GM18873 (cell line): ENCODE results near the gene ARF3.

Experiments used
- ATAC-seq: cut with Tn5 transposase; IDR thresholded peaks from one replicate; pipeline ENCODE4 v1.9.1; 2021; ENCODE audit warnings: mild to moderate bottlenecking, moderate library complexity, moderate number of reproducible peaks; ENCODE audit not compliant: unreplicated experiment, low FRiP score

ARF3 gene

DNA sequence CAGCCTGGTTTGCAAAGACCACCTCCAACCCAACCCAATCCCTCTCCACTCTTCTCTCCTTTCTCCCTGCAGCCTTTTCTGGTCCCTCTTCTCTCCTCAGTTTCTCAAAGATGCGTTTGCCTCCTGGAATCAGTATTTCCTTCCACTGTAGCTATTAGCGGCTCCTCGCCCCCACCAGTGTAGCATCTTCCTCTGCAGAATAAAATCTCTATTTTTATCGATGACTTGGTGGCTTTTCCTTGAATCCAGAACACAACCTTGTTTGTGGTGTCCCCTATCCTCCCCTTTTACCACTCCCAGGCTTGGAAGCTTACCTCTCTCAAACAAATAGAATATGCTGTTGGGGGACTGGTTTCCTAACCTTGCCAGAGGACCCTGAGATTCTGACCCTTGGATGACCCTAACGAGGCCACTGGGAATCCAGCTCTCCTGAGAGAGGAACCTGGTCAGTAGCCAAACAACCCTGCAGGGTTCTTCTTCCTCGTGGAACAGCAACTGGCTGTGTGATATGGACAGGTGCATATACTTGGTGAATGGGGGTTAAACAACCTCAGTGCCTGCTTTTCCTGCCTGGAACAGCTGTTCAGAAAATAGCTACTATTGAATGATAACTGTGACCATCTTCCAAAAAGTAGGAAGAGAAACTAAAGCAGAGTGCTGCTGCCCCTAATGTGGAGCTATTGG is 25.3 kb upstream of the ARF3 start:
- ATAC-seq: no peak

DNA sequence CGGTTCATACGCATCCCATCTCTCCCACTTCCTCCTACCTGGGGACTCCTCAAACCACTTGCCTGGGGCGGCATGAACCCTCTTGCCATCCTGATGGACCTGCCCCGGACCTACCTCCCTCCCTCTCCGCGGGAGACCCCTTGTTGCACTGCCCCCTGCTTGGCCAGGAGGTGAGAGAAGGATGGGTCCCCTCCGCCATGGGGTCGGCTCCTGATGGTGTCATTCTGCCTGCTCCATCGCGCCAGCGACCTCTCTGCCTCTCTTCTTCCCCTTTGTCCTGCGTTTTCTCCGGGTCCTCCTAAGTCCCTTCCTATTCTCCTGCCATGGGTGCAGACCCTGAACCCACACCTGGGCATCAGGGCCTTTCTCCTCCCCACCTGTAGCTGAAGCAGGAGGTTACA is 24.5 kb upstream of the ARF3 start:
- ATAC-seq: no peak

DNA sequence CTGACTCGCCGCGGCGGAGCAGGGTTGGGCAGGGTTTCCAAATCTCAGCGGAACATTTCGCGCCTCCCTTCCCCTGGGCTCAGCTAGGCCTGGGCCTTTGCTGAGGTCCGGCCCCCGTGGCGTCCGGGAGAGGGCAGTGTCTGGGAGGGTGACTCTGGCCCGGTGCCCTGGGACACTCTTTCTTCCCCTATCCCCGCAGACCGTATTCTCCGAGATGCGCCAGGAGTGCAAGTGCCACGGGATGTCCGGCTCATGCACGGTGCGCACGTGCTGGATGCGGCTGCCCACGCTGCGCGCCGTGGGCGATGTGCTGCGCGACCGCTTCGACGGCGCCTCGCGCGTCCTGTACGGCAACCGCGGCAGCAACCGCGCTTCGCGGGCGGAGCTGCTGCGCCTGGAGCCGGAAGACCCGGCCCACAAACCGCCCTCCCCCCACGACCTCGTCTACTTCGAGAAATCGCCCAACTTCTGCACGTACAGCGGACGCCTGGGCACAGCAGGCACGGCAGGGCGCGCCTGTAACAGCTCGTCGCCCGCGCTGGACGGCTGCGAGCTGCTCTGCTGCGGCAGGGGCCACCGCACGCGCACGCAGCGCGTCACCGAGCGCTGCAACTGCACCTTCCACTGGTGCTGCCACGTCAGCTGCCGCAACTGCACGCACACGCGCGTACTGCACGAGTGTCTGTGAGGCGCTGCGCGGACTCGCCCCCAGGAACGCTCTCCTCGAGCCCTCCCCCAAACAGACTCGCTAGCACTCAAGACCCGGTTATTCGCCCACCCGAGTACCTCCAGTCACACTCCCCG is 23.9 kb upstream of the ARF3 start:
- ATAC-seq: no peak

DNA sequence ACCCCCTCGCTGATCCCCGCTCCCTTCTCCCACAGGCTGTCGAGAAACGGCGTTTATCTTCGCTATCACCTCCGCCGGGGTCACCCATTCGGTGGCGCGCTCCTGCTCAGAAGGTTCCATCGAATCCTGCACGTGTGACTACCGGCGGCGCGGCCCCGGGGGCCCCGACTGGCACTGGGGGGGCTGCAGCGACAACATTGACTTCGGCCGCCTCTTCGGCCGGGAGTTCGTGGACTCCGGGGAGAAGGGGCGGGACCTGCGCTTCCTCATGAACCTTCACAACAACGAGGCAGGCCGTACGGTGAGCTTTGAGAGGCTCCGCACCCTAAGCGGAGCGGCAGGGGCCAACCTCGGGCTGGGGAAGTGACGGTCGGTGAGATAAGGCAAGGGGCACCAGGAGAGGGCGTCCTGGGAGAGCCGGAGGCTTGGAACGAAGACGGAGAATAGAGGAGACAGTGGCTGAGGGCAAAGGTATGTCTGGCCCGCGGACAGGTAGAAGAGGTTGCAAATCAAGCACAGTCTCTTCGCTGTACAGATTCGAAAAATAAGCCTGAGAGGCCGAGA is 23.2 kb upstream of the ARF3 start:
- ATAC-seq: no peak

DNA sequence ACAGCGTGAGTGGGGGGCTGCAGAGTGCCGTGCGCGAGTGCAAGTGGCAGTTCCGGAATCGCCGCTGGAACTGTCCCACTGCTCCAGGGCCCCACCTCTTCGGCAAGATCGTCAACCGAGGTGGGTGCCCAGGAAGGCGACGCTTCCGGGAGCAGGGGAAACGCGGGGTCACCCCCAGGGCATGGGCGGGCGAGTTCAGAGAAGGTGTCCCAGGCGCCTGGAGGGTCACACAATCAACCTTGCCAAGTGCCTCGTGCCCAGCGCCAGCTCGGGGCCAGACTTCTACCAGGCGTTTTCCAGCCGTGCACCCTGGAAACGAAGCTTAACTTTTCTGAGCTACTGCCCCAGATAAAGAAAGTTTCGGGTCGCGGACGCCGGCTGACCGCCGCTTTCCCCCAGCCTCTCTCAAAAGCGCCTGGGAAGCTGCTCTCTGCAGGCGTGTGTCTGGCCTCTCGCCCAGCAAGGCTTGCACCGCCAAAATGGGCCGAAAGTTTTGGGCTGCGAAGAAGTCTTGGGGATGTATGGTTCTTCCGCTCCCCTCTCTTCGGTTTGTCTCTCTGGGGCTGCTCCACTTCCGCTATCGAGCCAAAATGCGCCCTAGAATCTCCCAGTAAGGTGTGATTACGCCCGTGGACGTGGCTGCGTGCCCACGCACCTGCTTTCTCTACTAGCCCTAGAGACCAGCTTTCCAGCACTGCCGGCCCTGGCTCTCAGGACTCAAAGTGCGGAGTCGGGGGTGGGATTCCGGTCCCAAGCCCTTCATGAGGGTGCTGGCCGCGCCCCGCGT is 22.5 kb upstream of the ARF3 start:
- no peak for ATAC-seq

DNA sequence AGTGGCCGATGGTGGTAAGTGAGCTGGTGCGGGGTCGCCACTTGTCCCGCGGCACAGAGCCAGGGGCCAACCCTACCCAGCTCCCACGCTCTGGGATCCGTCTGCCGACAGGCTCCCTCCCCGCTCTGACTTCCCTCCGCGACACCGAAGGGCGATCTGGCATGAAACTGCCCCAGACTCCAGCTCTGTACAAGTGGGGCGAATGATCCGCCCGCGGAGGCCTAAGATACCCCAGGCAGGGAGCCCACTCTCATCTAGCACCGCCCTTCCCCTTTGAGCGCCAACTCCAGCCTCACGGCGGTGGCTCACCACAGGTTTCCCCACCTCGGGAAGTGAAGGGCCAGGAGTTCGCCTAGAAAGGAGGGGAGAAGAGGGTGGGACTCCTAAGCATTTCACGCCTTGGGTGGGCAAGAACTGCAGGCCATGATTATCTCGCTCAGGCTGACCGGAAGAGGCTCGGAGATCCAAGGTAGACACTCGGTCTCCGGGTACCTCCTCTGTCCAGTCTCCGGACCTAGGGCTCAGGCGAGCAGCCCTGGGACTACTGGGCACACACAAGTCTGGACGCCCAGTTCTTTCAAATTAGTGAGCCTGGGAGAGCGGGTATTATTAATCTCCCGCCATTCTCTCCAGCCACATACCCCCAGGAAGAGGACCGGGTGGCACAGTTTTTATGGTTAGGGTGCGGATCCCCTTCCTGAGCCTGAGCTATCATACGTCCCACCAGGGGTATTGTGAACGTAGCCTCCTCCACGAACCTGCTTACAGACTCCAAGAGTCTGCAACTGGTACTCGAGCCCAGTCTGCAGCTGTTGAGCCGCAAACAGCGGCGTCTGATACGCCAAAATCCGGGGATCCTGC is 21.7 kb upstream of the ARF3 start:
- no peak for ATAC-seq

DNA sequence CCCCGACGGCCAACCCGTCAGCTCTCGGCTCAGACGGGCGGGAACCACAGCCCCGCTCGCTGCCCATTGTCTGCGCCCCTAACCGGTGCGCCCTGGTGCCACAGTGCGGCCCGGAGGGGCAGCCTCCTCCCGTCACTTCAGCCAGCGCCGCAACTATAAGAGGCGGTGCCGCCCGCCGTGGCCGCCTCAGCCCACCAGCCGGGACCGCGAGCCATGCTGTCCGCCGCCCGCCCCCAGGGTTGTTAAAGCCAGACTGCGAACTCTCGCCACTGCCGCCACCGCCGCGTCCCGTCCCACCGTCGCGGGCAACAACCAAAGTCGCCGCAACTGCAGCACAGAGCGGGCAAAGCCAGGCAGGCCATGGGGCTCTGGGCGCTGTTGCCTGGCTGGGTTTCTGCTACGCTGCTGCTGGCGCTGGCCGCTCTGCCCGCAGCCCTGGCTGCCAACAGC is 21.0 kb upstream of the ARF3 start, which contains the start of gene WNT1:
TSS of gene WNT1 (plus strand) at position 32 of the 450 bp plus-strand sequence. CDS start at position 361, 329 bp downstream.
- no peak for ATAC-seq

DNA sequence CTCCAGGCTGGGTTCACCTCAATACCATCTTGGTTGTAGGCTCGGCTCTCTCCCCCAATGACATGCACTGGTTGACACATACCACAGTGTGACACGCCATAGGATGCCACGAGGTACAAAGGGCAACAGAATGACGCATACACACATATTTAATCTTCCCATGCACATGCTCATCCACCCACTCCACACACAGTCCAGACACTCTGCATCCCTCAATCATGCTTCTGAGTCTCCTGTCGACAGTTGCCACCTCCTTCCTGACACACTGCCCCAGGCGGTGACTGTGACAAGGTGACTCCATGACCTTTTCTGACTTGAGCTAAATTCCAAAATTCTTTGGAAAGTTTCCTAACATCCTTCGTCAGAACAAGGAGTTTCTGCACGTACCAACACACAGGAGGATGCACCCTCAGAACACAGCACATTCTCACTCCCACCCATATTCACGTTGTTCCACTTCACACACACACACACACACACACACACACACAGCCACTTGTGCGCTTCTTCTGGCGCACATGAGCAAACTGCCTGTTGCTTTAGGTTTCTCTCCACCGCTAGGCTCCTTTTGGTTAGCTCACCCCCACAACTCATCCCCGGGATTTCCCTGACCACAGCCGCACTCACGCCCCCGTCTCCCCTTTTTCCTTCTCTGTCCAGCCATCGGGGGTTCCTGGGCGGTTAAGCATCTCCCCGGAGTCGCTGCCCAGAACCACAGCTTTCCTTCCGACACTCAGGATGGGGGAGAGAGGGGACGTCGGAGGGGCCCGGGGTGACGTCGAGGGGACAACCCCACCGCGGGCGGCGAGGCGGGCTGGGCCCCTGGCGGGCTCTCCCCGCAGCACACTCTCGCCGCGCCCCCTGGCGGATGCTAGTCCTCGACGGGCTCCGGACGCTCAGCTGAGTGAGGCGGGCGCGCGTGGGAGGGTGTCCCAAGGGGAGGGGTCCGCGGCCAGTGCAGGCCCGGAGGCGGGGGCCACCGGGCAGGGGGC is 20.3 kb upstream of the ARF3 start:
- no peak for ATAC-seq

DNA sequence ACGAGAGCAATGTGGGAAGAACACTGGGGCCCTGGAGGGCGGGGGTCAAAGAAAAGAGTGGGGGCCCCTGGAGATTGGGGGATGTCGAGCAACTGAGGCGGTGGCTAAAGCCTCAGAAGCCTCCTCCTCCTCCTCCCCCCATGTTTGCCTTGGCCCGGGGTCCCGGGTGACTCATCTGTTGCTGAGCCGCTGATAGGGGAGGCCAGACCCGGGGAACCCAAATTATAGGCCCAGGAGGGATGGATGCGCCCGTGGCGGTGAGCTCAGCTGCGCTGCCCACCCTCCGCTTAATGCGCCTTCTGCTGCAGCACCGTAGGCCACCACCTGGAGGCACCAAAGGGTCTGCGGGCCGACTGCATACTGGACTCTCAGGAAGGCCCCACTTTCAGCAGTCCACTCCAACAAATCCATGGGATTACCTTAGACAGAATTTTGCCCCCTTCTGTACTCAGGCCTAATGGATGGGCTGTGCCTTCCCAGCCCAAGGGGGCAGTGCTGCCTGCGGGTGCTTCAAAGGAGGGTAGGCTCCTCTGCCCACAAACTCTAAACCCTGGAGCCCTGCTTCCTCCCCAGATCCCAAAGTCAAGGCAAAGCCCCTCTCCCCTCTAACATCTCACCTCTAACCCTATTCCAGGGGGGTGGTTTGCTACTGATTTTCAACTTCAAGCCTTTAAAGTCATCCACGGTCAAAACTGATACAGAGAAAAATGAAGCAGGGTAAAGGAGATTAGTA is 16.8 kb upstream of the ARF3 start:
- ATAC-seq: no peak

DNA sequence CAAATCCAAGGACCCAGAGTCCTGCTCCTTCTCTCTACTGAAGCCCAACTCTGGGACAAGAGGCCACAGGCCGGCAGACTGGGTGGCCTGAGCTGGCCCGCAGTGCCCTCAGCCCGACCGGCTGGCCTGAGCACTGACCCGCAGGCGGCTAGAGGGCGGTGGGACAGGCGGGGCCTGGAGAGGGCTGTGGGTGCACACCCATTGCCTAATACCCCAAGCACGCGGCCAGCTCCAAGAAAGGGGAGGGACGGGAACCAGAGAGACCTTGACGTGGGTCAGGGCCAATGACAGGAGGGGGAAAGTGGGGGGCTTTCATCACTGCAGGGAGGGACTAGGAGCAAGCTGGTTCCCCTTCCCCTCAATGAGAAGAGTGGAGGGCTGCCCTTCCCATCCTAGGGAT is 16.2 kb upstream of the ARF3 start:
- ATAC-seq: no peak

DNA sequence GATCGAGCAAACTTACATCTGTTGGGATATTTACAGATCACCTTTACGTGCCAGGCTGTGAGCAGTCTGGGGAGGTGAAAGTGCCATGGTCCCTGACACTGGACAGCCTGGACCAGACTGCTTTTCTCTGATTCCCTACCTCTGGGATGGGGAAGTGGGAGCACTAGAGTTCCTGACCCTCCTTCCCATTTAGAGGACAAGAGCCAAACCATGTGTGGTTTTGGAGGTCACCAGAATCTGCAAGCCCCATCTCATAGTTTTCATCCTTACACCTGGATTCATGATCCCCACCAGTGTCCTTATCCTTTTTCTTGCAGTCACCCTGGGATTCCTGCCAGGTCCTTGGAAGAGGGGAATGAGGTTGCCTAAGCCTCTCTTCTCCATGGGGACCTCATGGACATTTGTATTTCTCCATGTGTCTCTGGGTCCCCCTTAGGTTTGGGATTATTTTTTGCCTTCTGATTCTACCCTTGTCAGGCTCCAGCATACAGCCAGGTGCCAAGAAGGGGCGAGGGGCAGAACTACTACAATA is 15.7 kb upstream of the ARF3 start:
- no peak for ATAC-seq

DNA sequence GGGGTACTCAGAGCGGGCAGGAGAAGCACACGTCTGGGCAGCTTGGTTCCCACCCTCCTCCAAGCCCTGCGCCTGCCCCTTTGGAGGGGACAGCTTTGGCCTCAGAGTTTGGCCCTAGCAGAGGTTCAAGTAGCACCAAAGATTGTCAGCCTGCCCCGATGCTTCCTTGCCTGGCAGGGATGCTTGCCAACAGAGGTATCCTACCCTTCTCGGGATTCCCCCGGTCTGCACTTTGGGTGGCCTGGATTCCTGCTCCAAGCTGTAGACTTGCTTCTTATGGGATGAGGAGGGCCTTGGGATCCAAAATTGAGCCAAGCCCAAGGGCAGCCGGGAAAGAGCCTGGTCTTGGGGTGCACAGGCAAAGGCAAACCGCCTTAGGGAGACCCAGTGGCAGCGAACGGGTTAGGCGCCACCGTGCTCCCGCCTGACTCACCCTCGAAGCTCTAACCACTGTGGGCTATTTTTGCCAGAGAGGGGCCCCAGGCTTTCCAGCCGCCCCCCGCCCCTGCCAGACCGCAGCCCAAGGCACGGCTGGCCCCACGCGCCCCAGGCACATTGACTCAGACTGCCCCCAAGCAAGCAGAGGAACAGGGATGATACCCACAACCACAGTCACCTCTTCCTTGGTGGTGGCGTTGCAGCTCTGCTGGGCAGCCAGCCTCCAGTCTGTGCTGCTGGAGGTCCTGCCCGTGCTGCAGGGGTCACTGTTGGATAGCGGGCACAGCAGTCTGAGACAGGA is 15.1 kb upstream of the ARF3 start:
- ATAC-seq: no peak

DNA sequence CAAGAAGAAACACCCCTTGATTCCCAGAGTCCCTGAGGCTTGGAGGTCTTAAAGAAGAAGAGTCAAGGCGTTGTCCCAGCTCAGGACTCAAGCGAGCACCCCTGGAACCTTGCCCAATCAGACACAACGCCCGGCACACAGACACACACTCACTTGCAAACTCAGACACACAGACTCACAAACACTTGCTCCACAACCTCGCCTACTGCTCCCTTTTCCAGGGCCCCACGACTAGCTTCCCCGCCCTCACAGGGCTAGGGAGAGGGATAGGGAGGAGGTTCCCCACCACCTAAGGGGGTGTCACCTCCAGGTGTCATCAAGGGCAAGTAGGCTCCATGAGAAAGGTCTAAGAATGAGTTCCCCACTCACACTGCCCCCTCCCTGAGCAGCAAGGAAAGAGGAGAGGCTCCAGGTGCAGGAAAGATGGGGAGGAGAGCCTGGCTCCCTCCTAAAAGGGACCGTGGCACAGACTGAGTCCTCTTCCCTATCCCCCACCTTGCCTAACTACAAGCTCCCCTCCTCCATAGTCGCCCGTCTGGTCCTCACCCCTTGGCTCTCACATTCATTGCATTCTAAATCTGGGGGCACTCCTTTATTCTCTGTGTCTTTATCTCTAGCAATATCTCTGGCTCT is 13.5 kb upstream of the ARF3 start:
- no peak for ATAC-seq

DNA sequence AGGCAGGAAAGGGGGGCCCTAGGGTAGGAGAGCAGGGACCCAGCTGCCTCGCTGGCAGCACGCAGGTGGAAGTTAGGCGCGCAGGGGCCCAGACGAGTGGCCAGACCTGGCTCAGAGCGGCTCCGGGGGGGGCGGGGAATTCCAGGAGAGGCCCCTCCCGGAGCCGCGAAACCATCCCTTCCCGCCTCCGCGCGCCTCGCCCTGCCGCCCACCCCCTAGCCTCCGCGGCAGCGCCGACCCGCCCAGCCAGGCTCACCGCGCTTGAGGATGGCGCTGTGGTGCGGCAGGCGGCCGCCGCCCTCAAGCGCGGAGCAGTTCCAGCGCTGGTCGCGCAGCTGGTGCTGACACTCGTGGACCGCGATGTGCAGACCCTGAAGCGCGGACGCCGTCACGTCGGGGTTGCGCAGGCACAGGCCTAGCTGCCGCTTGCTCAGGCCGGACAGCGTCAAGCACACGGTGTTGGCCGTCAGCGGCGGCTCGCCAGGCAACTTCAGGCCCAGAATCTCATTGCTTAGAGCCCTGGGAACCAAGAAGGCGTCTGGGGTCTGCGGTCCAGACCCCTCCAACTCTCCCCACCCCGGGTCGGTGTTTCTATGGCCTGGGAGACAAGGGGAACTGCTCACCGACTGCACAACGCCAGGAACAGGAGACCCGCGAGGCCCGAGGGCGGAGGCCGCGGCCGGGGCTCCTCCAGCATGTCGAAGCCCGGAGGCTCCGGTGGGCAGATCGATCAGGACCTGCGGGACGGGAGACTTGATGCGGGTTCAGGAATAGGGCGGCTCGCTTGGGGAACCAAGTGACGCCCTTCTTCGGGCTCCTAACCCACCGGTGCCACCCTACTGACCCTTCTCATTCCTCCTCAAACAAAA is 12.8 kb upstream of the ARF3 start:
- ATAC-seq: no peak

DNA sequence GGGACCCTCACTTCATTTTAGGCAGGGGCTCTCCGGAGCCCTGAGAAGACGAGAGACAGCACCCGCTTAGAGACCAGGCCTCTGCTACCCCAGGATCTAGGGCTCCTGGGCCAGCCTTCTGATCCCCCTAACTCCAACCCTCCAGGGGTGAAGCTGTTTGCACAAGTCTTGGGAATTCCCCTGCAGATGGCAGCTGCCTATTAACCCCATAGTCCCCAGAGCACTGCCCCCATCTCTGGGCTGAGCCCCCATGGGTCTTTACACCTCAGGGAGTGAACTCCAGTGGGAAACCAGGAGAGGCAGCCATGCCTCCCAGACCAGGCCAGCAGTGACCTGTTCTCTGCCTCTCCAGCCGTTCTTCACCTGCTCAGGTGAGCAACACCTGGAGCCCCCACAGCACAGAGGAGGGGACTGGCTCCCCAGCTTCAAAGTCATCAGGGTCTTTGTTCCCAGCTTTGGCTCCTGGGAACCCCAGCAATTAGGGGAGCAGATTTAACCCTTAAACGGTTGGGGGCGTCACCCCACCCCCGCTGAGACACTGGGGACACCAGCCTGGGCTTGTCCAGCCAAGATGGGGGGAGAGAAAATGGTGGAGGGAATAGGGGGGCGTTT is 12.0 kb upstream of the ARF3 start:
- no peak for ATAC-seq
